GM12878 (cell line): ENCODE measurements around the gene PEAR1. TPM values are rescaled to one million over a fixed set of nuclear protein-coding genes. Genes with fewer than 3 reads are reported as not detected.

Experiments used
- ATAC-seq: fragments of 200-7000 bp; cut with Tn5 transposase; 3 replicates; pipeline ENCODE4 v1.9.1; 2020; ENCODE audit warnings: mild to moderate bottlenecking, moderate library complexity
- BruUV-seq: library from RNA; stranded (reverse); fragments of 400-500 nt; replicated peaks from 2 replicates; lab custom pipeline; 2021; lab: Mats Ljungman, UMichigan
- CTCF ChIA-PET: fragments of 300-600 bp; sonication (Branson Sonifier 250); formaldehyde crosslinking; extraction: SDS; loops from one replicate; lab custom pipeline; 2021; ENCODE audit warnings: inconsistent platforms; lab: Yijun Ruan, JAX
- POLR2A ChIA-PET: fragments of 350-600 bp; formaldehyde crosslinking; extraction: SDS; loops from one replicate; lab custom pipeline; 2021; ENCODE audit warnings: inconsistent platforms; lab: Charles Lee
- RAD21 ChIA-PET: fragments of 300-600 bp; sonication (Branson Sonifier 250); formaldehyde crosslinking; loops from one replicate; lab custom pipeline; 2023; ENCODE audit warnings: antibody characterized with exemption; ENCODE audit not compliant: unreplicated experiment; lab: Charles Lee
- SMC1A ChIA-PET: fragments of 300-600 bp; sonication (Branson Sonifier 250); formaldehyde crosslinking; loops from one replicate; lab custom pipeline; 2023; ENCODE audit not compliant: unreplicated experiment, uncharacterized antibody; lab: Charles Lee
- DNase-seq: peaks from one replicate; pipeline ENCODE4 v3.0.0-alpha.2; 2011; ENCODE audit warnings: low read depth, low spot score
- FAIRE-seq: peaks from 3 replicates; lab custom pipeline; 2011; peaks lifted over from hg19 to GRCh38; lab: Jason Lieb, UNC
- H2AFZ ChIP-seq: 2 replicates; pipeline ENCODE4 v1.6.0; 2011; ENCODE audit warnings: low read depth, low read length, control low read depth; ENCODE audit not compliant: control insufficient read depth
- H3K27ac ChIP-seq: 2 replicates; pipeline ENCODE4 v1.5.1; 2011; ENCODE audit warnings: control low read depth; ENCODE audit not compliant: control insufficient read depth, insufficient read depth
- H3K27me3 ChIP-seq, 2 experiments: replicated peaks in 1 of 2; 2 replicates each; pipeline versions ENCODE4 v1.6.0 to v1.6.1; 2011; ENCODE audit warnings: low read length in 1 of 2; ENCODE audit not compliant: control insufficient read depth in 2 of 2, insufficient read depth in 2 of 2
- H3K36me3 ChIP-seq, 2 experiments: 2 replicates each; pipeline ENCODE4 v1.5.1; 2011; ENCODE audit warnings: low read length in 1 of 2; ENCODE audit not compliant: control insufficient read depth in 2 of 2, insufficient read depth in 2 of 2
- H3K4me1 ChIP-seq: 2 replicates; pipeline ENCODE4 v1.6.1; 2011; ENCODE audit warnings: mild to moderate bottlenecking, low read length, moderate library complexity, mixed read lengths; ENCODE audit not compliant: control insufficient read depth, insufficient read depth
- H3K4me2 ChIP-seq: 2 replicates; pipeline ENCODE4 v1.6.0; 2011; ENCODE audit warnings: control low read depth; ENCODE audit not compliant: control insufficient read depth, insufficient read depth
- H3K4me3 ChIP-seq: fragments of 200-600 bp; sonication (generic); 2 replicates; pipeline ENCODE4 v1.5.1; 2016
- H3K79me2 ChIP-seq: 2 replicates; pipeline ENCODE4 v1.6.0; 2011; ENCODE audit warnings: low read length; ENCODE audit not compliant: control insufficient read depth, insufficient read depth
- H3K9ac ChIP-seq: 2 replicates; pipeline ENCODE4 v1.8.0; 2011; ENCODE audit warnings: low read length, control low read depth, mixed read lengths; ENCODE audit not compliant: control insufficient read depth, insufficient read depth
- H3K9me3 ChIP-seq: replicated peaks from 3 replicates; pipeline ENCODE4 v1.5.1; 2011; ENCODE audit warnings: mild to moderate bottlenecking, low read length; ENCODE audit not compliant: control insufficient read depth, insufficient read depth
- H4K20me1 ChIP-seq: 2 replicates; pipeline ENCODE4 v1.6.0; 2011; ENCODE audit not compliant: control insufficient read depth, insufficient read depth
- BRCA1 ChIP-seq: IDR thresholded peaks from 2 replicates; pipeline ENCODE4 v1.6.1; 2011; ENCODE audit warnings: low read depth, low read length, improper control_type of control experiment
- CREB1 ChIP-seq: IDR thresholded peaks from 2 replicates; pipeline ENCODE4 v1.6.1; 2012; ENCODE audit warnings: low read depth, mild to moderate bottlenecking, inconsistent platforms
- EZH2 ChIP-seq: IDR thresholded peaks from 2 replicates; pipeline ENCODE4 v1.6.1; 2012; ENCODE audit warnings: low read depth, mild to moderate bottlenecking, control low read depth, inconsistent platforms, low read length, borderline replicate concordance; ENCODE audit not compliant: control insufficient read depth
- NFIC ChIP-seq: IDR thresholded peaks from 2 replicates; pipeline ENCODE4 v1.6.1; 2012; ENCODE audit warnings: low read depth, mild to moderate bottlenecking, inconsistent platforms, low read length, moderate library complexity
- ZNF217 ChIP-seq: fragments of 450-650 bp; IDR thresholded peaks from 2 replicates; pipeline ENCODE4 v1.6.1; 2017; ENCODE audit warnings: antibody characterized with exemption, mild to moderate bottlenecking
- WGBS: methylation state at CpG from one replicate; pipeline ENCODE4 v1.1.6; 2016; ENCODE audit warnings: low lambda C conversion rate; ENCODE audit not compliant: insufficient replicate concordance, insufficient coverage; ENCODE audit errors: missing lambda C conversion rate; 5-methylcytosine and 5-hydroxymethylcytosine counted together
- in situ Hi-C: fragments of 300-500 bp; cut with MboI; formaldehyde crosslinking; loops from 9 replicates; pipeline ENCODE4 v1.14.3; 2018; ENCODE audit warnings: mixed read lengths
- intact Hi-C: fragments of 100-400 bp; cut with micrococcal nuclease; formaldehyde crosslinking; loops from one replicate; pipeline ENCODE4 v1.14.2; 2022; ENCODE audit not compliant: unreplicated experiment
- polyA plus RNA-seq, 11 experiments: library from polyadenylated mRNA; depleted of rRNA in 4 of 11; unstranded in 6 of 11; stranded (reverse) in 5 of 11; fragments of >200 nt; fragmentation: Nextera tagmentation in 4 of 11; fragmentation: Illumina TruSeq in 1 of 11; extraction: Ambion mirVana in 4 of 11; extraction: Trizol in 1 of 11; gene quantifications; 1 replicate in 1 of 11; 2 replicates in 10 of 11; pipeline versions ENCODE4 v1.2.1 to v1.2.3, GENCODE V29; 2011 to 2016; ENCODE audit warnings: inconsistent platforms in 2 of 11, missing spikeins in 2 of 11, low read depth in 1 of 11
- total RNA-seq, 4 experiments: library from RNA; depleted of rRNA in 3 of 4; stranded (reverse); fragments of >200 nt in 3 of 4; fragmentation: Illumina TruSeq in 1 of 4; extraction: Trizol in 1 of 4; gene quantifications; 2 replicates each; pipeline versions ENCODE4 v1.2.1 to v1.2.3, GENCODE V29; 2013 to 2021
- TF ChIP-seq, protein P1 (sequence below): fragments of 450-650 bp; IDR thresholded peaks from 2 replicates; pipeline ENCODE4 v1.6.1; 2018; ENCODE audit warnings: mild to moderate bottlenecking, low read depth, moderate library complexity; ENCODE audit not compliant: partially characterized antibody
- TF ChIP-seq, protein P2 (sequence below): fragments of 450-650 bp; IDR thresholded peaks from 2 replicates; pipeline ENCODE4 v1.6.1; 2016; ENCODE audit warnings: mild to moderate bottlenecking, moderate library complexity, borderline replicate concordance

The PEAR1 gene
- total and polyA plus RNA-seq, 10 of the 15 experiments (the other 5 are each of a cell fraction or from before 2014, with no cell fraction given) = not detected

DNA sequence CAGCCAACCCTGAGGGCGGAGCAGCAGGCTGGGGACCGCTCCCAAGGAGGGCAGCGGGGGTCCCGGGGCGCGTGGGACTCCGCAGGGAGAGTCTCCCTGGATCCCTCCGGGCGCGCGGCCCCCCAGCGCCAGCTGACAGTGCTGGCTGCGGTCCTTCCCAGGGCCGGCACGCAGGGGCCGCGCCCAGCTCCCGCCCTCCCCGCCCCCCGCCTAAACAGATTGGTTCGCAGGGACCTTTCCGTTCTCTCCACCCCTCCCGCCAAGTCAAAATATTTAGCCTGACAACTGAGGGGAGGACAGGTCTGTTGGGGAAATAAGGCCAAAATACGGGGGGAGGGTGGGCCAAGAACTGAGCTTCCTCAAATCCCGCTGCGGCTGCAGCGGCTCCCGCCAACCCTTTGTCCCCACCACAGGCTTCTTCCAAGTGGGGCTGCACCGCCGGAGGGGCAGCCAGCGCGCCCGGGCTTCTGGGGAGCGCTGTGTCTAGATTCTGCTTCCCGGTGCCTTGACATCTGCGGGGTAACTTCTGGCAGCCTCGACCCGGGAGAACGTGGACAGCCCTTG is 34.5 kb upstream of the PEAR1 start, which contains the start of gene INSRR:
TSS of gene INSRR (minus strand) at position 159 of the 564 bp plus-strand sequence. CDS start 496 bp downstream, outside the sequence.
- ChIA-PET CTCF (interaction anchor here (0.6 to 9.4 kb wide), 34 partner anchors 9 to 232 kb away, joined by 3 to 248 read pairs (median 6); partner anchors contain the start of genes CRABP2, ISG20L2, METTL25B and MRPL24), SMC1A (interaction anchor here (1.0 to 7.6 kb wide), 12 partner anchors 21 to 232 kb away, joined by 3 to 123 read pairs (median 8); partner anchors contain the start of genes ISG20L2 and METTL25B), RAD21 (interaction anchor here (0.5 to 7.0 kb wide), 18 partner anchors 10 to 169 kb away, joined by 3 to 115 read pairs (median 4); partner anchors contain the start of genes HDGF, ISG20L2, METTL25B and MRPL24), POLR2A (interaction anchor here (1.0 kb wide), 2 partner anchors 37 to 47 kb away, joined by 3 read pairs; no protein-coding TSS in a partner anchor)
- Histone ChIP-seq H3K4me3 (peak within 1 kb of the TSS; percentile 53; the same call in 1 of the 2 replicates), H3K27ac (no peak within 1 kb of the TSS), H3K9me3 (no peaks in the 10 kb centered on the region), H3K4me2 (peak within 1 kb of the TSS; percentile 85), H3K79me2 (no peaks in the 10 kb centered on the region), H2AFZ (peak within 1 kb of the TSS; percentile 9), H4K20me1 (no peaks in the 10 kb centered on the region), H3K9ac (no peak within 1 kb of the TSS), H3K27me3 (peaks cover 8 to 22% of the 10 kb centered on the region in 2 experiments), H3K4me1 (peaks cover 26% of the 10 kb centered on the region), H3K36me3 (no peaks in the 10 kb centered on the region)
- BruUV-seq = no TSS peak
- FAIRE-seq (no peak), DNase-seq (no peak), ATAC-seq (no peak)
- intact Hi-C loops (loop anchor here (2.0 kb wide), 1 partner anchor 32 kb away; no protein-coding TSS in a partner anchor), in situ Hi-C loops (no loop called here)
- WGBS = 28% methylated on average over 28 of the region's 39 CpGs
- TF ChIP-seq NFIC (no peak), EZH2 (no peak), CREB1 (no peak), ZNF217 (no peak), BRCA1 (no peak)
- TF ChIP-seq, protein P1, sequence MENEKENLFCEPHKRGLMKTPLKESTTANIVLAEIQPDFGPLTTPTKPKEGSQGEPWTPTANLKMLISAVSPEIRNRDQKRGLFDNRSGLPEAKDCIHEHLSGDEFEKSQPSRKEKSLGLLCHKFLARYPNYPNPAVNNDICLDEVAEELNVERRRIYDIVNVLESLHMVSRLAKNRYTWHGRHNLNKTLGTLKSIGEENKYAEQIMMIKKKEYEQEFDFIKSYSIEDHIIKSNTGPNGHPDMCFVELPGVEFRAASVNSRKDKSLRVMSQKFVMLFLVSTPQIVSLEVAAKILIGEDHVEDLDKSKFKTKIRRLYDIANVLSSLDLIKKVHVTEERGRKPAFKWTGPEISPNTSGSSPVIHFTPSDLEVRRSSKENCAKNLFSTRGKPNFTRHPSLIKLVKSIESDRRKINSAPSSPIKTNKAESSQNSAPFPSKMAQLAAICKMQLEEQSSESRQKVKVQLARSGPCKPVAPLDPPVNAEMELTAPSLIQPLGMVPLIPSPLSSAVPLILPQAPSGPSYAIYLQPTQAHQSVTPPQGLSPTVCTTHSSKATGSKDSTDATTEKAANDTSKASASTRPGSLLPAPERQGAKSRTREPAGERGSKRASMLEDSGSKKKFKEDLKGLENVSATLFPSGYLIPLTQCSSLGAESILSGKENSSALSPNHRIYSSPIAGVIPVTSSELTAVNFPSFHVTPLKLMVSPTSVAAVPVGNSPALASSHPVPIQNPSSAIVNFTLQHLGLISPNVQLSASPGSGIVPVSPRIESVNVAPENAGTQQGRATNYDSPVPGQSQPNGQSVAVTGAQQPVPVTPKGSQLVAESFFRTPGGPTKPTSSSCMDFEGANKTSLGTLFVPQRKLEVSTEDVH = no peak
- TF ChIP-seq, protein P2, sequence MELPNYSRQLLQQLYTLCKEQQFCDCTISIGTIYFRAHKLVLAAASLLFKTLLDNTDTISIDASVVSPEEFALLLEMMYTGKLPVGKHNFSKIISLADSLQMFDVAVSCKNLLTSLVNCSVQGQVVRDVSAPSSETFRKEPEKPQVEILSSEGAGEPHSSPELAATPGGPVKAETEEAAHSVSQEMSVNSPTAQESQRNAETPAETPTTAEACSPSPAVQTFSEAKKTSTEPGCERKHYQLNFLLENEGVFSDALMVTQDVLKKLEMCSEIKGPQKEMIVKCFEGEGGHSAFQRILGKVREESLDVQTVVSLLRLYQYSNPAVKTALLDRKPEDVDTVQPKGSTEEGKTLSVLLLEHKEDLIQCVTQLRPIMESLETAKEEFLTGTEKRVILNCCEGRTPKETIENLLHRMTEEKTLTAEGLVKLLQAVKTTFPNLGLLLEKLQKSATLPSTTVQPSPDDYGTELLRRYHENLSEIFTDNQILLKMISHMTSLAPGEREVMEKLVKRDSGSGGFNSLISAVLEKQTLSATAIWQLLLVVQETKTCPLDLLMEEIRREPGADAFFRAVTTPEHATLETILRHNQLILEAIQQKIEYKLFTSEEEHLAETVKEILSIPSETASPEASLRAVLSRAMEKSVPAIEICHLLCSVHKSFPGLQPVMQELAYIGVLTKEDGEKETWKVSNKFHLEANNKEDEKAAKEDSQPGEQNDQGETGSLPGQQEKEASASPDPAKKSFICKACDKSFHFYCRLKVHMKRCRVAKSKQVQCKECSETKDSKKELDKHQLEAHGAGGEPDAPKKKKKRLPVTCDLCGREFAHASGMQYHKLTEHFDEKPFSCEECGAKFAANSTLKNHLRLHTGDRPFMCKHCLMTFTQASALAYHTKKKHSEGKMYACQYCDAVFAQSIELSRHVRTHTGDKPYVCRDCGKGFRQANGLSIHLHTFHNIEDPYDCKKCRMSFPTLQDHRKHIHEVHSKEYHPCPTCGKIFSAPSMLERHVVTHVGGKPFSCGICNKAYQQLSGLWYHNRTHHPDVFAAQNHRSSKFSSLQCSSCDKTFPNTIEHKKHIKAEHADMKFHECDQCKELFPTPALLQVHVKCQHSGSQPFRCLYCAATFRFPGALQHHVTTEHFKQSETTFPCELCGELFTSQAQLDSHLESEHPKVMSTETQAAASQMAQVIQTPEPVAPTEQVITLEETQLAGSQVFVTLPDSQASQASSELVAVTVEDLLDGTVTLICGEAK = no peak
